HCT116 (cell line): ENCODE results near the gene FAM221B.

Experiments
- CEBPB ChIP-seq: IDR thresholded peaks from 2 replicates; pipeline ENCODE4 v1.6.1; 2012; ENCODE audit warnings: low read depth
- CTCF ChIP-seq, 3 experiments: fragments of 200-600 bp in 1 of 3; sonication (generic) in 1 of 3; IDR thresholded peaks in 2 of 3; conservative IDR thresholded peaks in 1 of 3; 2 replicates each; pipeline ENCODE4 v1.5.1; 2012 to 2017; ENCODE audit warnings: low read depth in 2 of 3, low read length in 2 of 3, antibody characterized with exemption in 1 of 3, borderline replicate concordance in 1 of 3, control low read depth in 1 of 3, mild to moderate bottlenecking in 1 of 3, mixed read lengths in 1 of 3, mixed run types in 1 of 3, moderate library complexity in 1 of 3; ENCODE audit not compliant: insufficient read depth in 1 of 3
- EZH2 ChIP-seq: fragments of 200-600 bp; sonication (generic); IDR thresholded peaks from 2 replicates; pipeline ENCODE4 v1.6.1; 2017; ENCODE audit warnings: antibody characterized with exemption, mixed run types
- EZH2phosphoT487 ChIP-seq: fragments of 200-600 bp; IDR thresholded peaks from 2 replicates; pipeline ENCODE4 v1.6.1; 2018; ENCODE audit warnings: antibody characterized with exemption, borderline replicate concordance
- POLR2A ChIP-seq: IDR thresholded peaks from 2 replicates; pipeline ENCODE4 v1.7.0; 2011; ENCODE audit warnings: borderline replicate concordance; ENCODE audit not compliant: insufficient read depth, insufficient read length; ENCODE audit errors: extremely low read depth
- POLR2AphosphoS5 ChIP-seq: IDR thresholded peaks from 2 replicates; pipeline ENCODE4 v1.6.1; 2011; ENCODE audit warnings: mild to moderate bottlenecking, low read depth, low read length, moderate library complexity
- RAD21 ChIP-seq: IDR thresholded peaks from 2 replicates; pipeline ENCODE4 v1.6.1; 2012; ENCODE audit warnings: low read depth, mild to moderate bottlenecking
- SIN3A ChIP-seq: IDR thresholded peaks from 2 replicates; pipeline ENCODE4 v1.6.1; 2012; ENCODE audit warnings: low read depth
- YY1 ChIP-seq: IDR thresholded peaks from 2 replicates; pipeline ENCODE4 v1.6.1; 2011; ENCODE audit warnings: low read length, low read depth, moderate library complexity, mild to moderate bottlenecking; ENCODE audit not compliant: insufficient replicate concordance; ENCODE audit errors: extremely low read depth
- ZBTB33 ChIP-seq: IDR thresholded peaks from 2 replicates; pipeline ENCODE4 v1.6.1; 2011; ENCODE audit warnings: mild to moderate bottlenecking, low read length, moderate library complexity; ENCODE audit not compliant: insufficient replicate concordance; ENCODE audit errors: extremely low read depth

GRCh38 chr9:35856206-35856605 is 27.7 kb upstream of the FAM221B start:
- TF ChIP-seq RAD21 (no peak), EZH2phosphoT487 (no peak), CTCF (IDR thresholded peaks at IDR 0.05 in 2 of 3, conservative IDR thresholded peaks at IDR 0.05 in 1 of 3; ENCODE audit: borderline replicate concordance in 1 of 3, insufficient read depth in 1 of 3, low read depth in 2 of 3, low read length in 2 of 3) (no peak), POLR2A (no peak), YY1 (no peak), EZH2 (no peak), ZBTB33 (no peak), CEBPB (no peak), POLR2AphosphoS5 (no peak), SIN3A (no peak)
